K562 (cell line): ENCODE results near the gene ARHGEF4. TPM values are rescaled to one million over a fixed set of nuclear protein-coding genes. Genes with fewer than 3 reads are reported as not detected.

ENCODE experiments used
- ATAC-seq: fragments of 200-7000 bp; cut with Tn5 transposase; 3 replicates; pipeline ENCODE4 v1.9.1; 2020; ENCODE audit warnings: moderate library complexity
- BruUV-seq: library from RNA; stranded (reverse); fragments of 400-500 nt; replicated peaks from 2 replicates; lab custom pipeline; 2021; lab: Mats Ljungman, UMichigan
- CTCF ChIA-PET: fragments of 300-600 bp; formaldehyde crosslinking; extraction: SDS; loops from one replicate; lab custom pipeline; 2021; ENCODE audit warnings: low intra/inter-chr PET ratio; lab: Yijun Ruan, JAX
- POLR2A ChIA-PET: fragments of 300-600, 350-650 bp; sonication (Branson Sonifier 250); formaldehyde crosslinking; extraction: SDS; loops from one replicate; lab custom pipeline; 2021; ENCODE audit warnings: antibody characterized with exemption, inconsistent platforms; lab: Yijun Ruan, JAX
- DNase-seq, 4 experiments: peaks; one replicate each; pipeline versions ENCODE4 v3.0.0 to v3.0.0-alpha.2; 2011 to 2018; ENCODE audit warnings: low spot score in 3 of 4, mixed read lengths in 3 of 4; ENCODE audit errors: extremely low read depth in 1 of 4
- FAIRE-seq: peaks from 2 replicates; lab custom pipeline; 2011; peaks lifted over from hg19 to GRCh38; lab: Jason Lieb, UNC
- H2AFZ ChIP-seq: 2 replicates; pipeline ENCODE4 v1.6.0; 2011; ENCODE audit warnings: low read depth, low read length, control low read depth, inconsistent platforms
- H3K27ac ChIP-seq: fragments of 200-600 bp; 3 replicates; pipeline ENCODE4 v1.8.0; 2011; ENCODE audit warnings: low read depth, mild to moderate bottlenecking, control low read depth, inconsistent platforms, low read length, moderate library complexity, mixed read lengths; ENCODE audit errors: extremely low read depth
- H3K27me3 ChIP-seq, 2 experiments: fragments of 300-600 bp in 1 of 2; 2 replicates in 1 of 2; 3 replicates in 1 of 2; pipeline versions ENCODE4 v1.6.0 to v1.8.0; 2011; ENCODE audit warnings: inconsistent platforms in 2 of 2, low read length in 2 of 2, mild to moderate bottlenecking in 1 of 2, mixed read lengths in 1 of 2, moderate library complexity in 1 of 2; ENCODE audit not compliant: control insufficient read depth in 2 of 2, insufficient read depth in 2 of 2
- H3K36me3 ChIP-seq: fragments of 300-600 bp; 3 replicates; pipeline ENCODE4 v1.8.0; 2011; ENCODE audit warnings: mild to moderate bottlenecking, low read length, inconsistent platforms; ENCODE audit not compliant: control insufficient read depth, insufficient read depth
- H3K4me1 ChIP-seq, 2 experiments: fragments of 200-600 bp in 1 of 2; replicated peaks in 1 of 2; 2 replicates in 1 of 2; 3 replicates in 1 of 2; pipeline versions ENCODE4 v1.5.1 to v1.8.0; 2011; ENCODE audit warnings: inconsistent platforms in 2 of 2, low read length in 2 of 2, mild to moderate bottlenecking in 1 of 2, mixed read lengths in 1 of 2, moderate library complexity in 1 of 2; ENCODE audit not compliant: control insufficient read depth in 2 of 2, insufficient read depth in 2 of 2
- H3K4me2 ChIP-seq: 2 replicates; pipeline ENCODE4 v1.6.1; 2011; ENCODE audit warnings: low read length, control low read depth, inconsistent platforms, mixed read lengths; ENCODE audit not compliant: insufficient read depth
- H3K4me3 ChIP-seq: fragments of 200-600 bp; sonication (generic), shearing (Covaris generic); 2 replicates; pipeline ENCODE4 v1.5.1; 2016; ENCODE audit warnings: control low read depth, inconsistent platforms
- H3K79me2 ChIP-seq: fragments of 200-600 bp; 3 replicates; pipeline ENCODE4 v1.8.0; 2011; ENCODE audit warnings: low read length, inconsistent platforms; ENCODE audit not compliant: control insufficient read depth, insufficient read depth
- H3K9ac ChIP-seq, 2 experiments: 2 replicates each; pipeline versions ENCODE4 v1.6.0 to v1.6.1; 2011; ENCODE audit warnings: low read depth in 2 of 2, low read length in 2 of 2, control low read depth in 1 of 2, inconsistent platforms in 1 of 2, mild to moderate bottlenecking in 1 of 2, mixed read lengths in 1 of 2; ENCODE audit not compliant: insufficient read depth in 1 of 2
- H3K9me1 ChIP-seq: one replicate; pipeline ENCODE4 v1.6.0; 2011; ENCODE audit warnings: inconsistent platforms, mild to moderate bottlenecking, low read length, moderate library complexity; ENCODE audit not compliant: control insufficient read depth, insufficient read depth
- H3K9me3 ChIP-seq: replicated peaks from 2 replicates; pipeline ENCODE4 v1.5.1; 2011; ENCODE audit warnings: low read depth, low read length, inconsistent platforms; ENCODE audit not compliant: control insufficient read depth, insufficient read depth
- H4K20me1 ChIP-seq: replicated peaks from 2 replicates; pipeline ENCODE4 v1.6.1; 2011; ENCODE audit warnings: low read length, inconsistent platforms, mixed read lengths; ENCODE audit not compliant: control insufficient read depth, insufficient read depth
- ARID1B ChIP-seq: fragments of 450-650 bp; IDR thresholded peaks from 2 replicates; pipeline ENCODE4 v1.6.1; 2016; ENCODE audit warnings: antibody characterized with exemption, mild to moderate bottlenecking, inconsistent platforms
- FOXJ2 ChIP-seq: fragments of 200-800 bp; sonication (Bioruptor generic); IDR thresholded peaks from 2 replicates; pipeline ENCODE4 v1.6.1; 2016; ENCODE audit warnings: missing genetic modification characterization, missing compliant biosample characterization
- HNRNPL ChIP-seq: fragments of 200-400 bp; formaldehyde crosslinking; IDR thresholded peaks from 2 replicates; pipeline ENCODE4 v1.6.1; 2017; ENCODE audit warnings: low read depth, mild to moderate bottlenecking, low read length
- KDM1A ChIP-seq, 2 experiments: fragments of 450-650 bp; IDR thresholded peaks; 2 replicates each; pipeline ENCODE4 v1.6.1; 2016; ENCODE audit warnings: mild to moderate bottlenecking in 2 of 2
- MLLT1 ChIP-seq, 2 experiments: fragments of 450-650 bp; IDR thresholded peaks; 2 replicates each; pipeline ENCODE4 v1.6.1; 2016
- NFIC ChIP-seq: fragments of 450-650 bp; IDR thresholded peaks from 2 replicates; pipeline ENCODE4 v1.6.1; 2017; ENCODE audit warnings: mild to moderate bottlenecking, inconsistent platforms
- NR3C1 ChIP-seq: sonication (generic); formaldehyde crosslinking; IDR thresholded peaks from 2 replicates; pipeline ENCODE4 v1.8.1; 2022; ENCODE audit warnings: missing genetic modification reagents
- POLR2G ChIP-seq: fragments of 200-400 bp; formaldehyde crosslinking; IDR thresholded peaks from 2 replicates; pipeline ENCODE4 v1.6.1; 2017; ENCODE audit warnings: low read depth, mild to moderate bottlenecking, antibody characterized with exemption, low read length, moderate library complexity
- TCF15 ChIP-seq: fragments of 250-450 bp; sonication (Bioruptor Pico); IDR thresholded peaks from 2 replicates; pipeline ENCODE4 v1.8.0; 2022; ENCODE audit warnings: moderate library complexity, mild to moderate bottlenecking, inconsistent platforms
- ZBTB40 ChIP-seq, 2 experiments: fragments of 450-650 bp in 1 of 2; sonication (generic) in 1 of 2; formaldehyde crosslinking in 1 of 2; IDR thresholded peaks; 2 replicates each; pipeline versions ENCODE4 v1.7.1 to v1.9.0; 2016 to 2022; ENCODE audit warnings: inconsistent platforms in 1 of 2, mild to moderate bottlenecking in 1 of 2, missing genetic modification reagents in 1 of 2
- WGBS: fragments of 100-300 bp; shearing (Covaris generic); methylation state at CpG from one replicate; pipeline ENCODE4 v1.1.6; 2016; ENCODE audit warnings: low coverage, mixed read lengths; ENCODE audit not compliant: insufficient coverage; ENCODE audit errors: missing lambda C conversion rate; 5-methylcytosine and 5-hydroxymethylcytosine counted together
- in situ Hi-C: fragments of 300-500 bp; cut with MboI; formaldehyde crosslinking; loops from 4 replicates; pipeline ENCODE4 v1.15.0; 2018; ENCODE audit warnings: inconsistent platforms, mixed read lengths
- intact Hi-C: fragments of 100-400 bp; cut with micrococcal nuclease; formaldehyde crosslinking; loops from 2 replicates; pipeline ENCODE4 v1.14.2; 2022
- polyA plus RNA-seq, 8 experiments: library from polyadenylated mRNA; depleted of rRNA in 4 of 8; stranded (reverse) in 5 of 8; unstranded in 3 of 8; fragments of >200 nt; fragmentation: Nextera tagmentation in 2 of 8; fragmentation: Illumina TruSeq in 1 of 8; extraction: Ambion mirVana in 2 of 8; extraction: Trizol in 1 of 8; gene quantifications; 2 replicates each; pipeline versions ENCODE4 v1.2.1 to v1.2.3, GENCODE V29; 2011 to 2014; ENCODE audit warnings: inconsistent platforms in 1 of 8, missing spikeins in 1 of 8
- total RNA-seq, 7 experiments: library from RNA; depleted of rRNA in 6 of 7; stranded (reverse); fragments of >200 nt in 6 of 7; fragmentation: Illumina TruSeq in 2 of 7; extraction: Trizol in 2 of 7; gene quantifications; 2 replicates each; pipeline versions ENCODE4 v1.2.1 to v1.2.3, GENCODE V29; 2011 to 2021; ENCODE audit warnings: low replicate concordance in 1 of 7

ARHGEF4 gene
- total and polyA plus RNA-seq, 9 of the 15 experiments (the other 6 are each of a cell fraction or from before 2014, with no cell fraction given): not detected

- Histone ChIP-seq H3K4me1 (no peaks in the 10 kb centered on the region; a peak in 1 of 5 replicates), H3K4me3 (no peak overlapping the region), H2AFZ (no peak overlapping the region), H3K79me2 (peaks cover 58% of the 10 kb centered on the region), H3K9me3 (no peaks in the 10 kb centered on the region), H3K9ac (no peak overlapping the region), H3K9me1 (no peaks in the 10 kb centered on the region), H3K36me3 (peaks cover 81% of the 10 kb centered on the region), H3K27me3 (no peaks in the 10 kb centered on the region), H4K20me1 (peaks cover 20% of the 10 kb centered on the region; the same call in 1 of the 2 replicates), H3K4me2 (no peak overlapping the region), H3K27ac (no peak overlapping the region)
- BruUV-seq: no TSS peak
- in situ Hi-C loops: no loop called here
- ChIA-PET POLR2A (no interaction called here), CTCF (no interaction called here)
- DNase-seq: no peak
- WGBS: 94% methylated on average over 3 of the region's 4 CpGs
- intact Hi-C loops: no loop called here
- no peak for ATAC-seq
- TF ChIP-seq TCF15: no peak
- no peak for TF ChIP-seq ARID1B
- TF ChIP-seq NR3C1: no peak
- TF ChIP-seq HNRNPL: no peak
- TF ChIP-seq KDM1A (IDR thresholded peaks at IDR 0.05): no peak
- TF ChIP-seq POLR2G: no peak
- TF ChIP-seq NFIC: no peak
- TF ChIP-seq FOXJ2 (tag): no peak
- TF ChIP-seq ZBTB40 (IDR thresholded peaks at IDR 0.05): no peak
- no peak for TF ChIP-seq ZBTB40 (CRISPR knock-in tag; IDR thresholded peaks at IDR 0.05)
- no peak for TF ChIP-seq MLLT1 (IDR thresholded peaks at IDR 0.05)
- FAIRE-seq: no peak
These were observed 220.2 kb downstream of the ARHGEF4 start for GRCh38 chr2:131056932-131057287.
